K562 (cell line): Measurements from ENCODE around the gene ARL17A. TPM values are rescaled to one million over a fixed set of nuclear protein-coding genes. Genes with fewer than 3 reads are reported as not detected.
"Not testable (repeated sequence)": the region's sequence is repeated elsewhere in the genome, so short reads cannot be mapped to it uniquely, and the experiment has no call there.

Experiments used
- ATAC-seq: fragments of 200-7000 bp; cut with Tn5 transposase; 3 replicates; pipeline ENCODE4 v1.9.1; 2020; ENCODE audit warnings: moderate library complexity
- BruUV-seq: library from RNA; stranded (reverse); fragments of 400-500 nt; replicated peaks from 2 replicates; lab custom pipeline; 2021; lab: Mats Ljungman, UMichigan
- CTCF ChIA-PET: fragments of 300-600 bp; formaldehyde crosslinking; extraction: SDS; loops from one replicate; lab custom pipeline; 2021; ENCODE audit warnings: low intra/inter-chr PET ratio; lab: Yijun Ruan, JAX
- POLR2A ChIA-PET: fragments of 300-600, 350-650 bp; sonication (Branson Sonifier 250); formaldehyde crosslinking; extraction: SDS; loops from one replicate; lab custom pipeline; 2021; ENCODE audit warnings: antibody characterized with exemption, inconsistent platforms; lab: Yijun Ruan, JAX
- DNase-seq, 4 experiments: peaks; one replicate each; pipeline versions ENCODE4 v3.0.0 to v3.0.0-alpha.2; 2011 to 2018; ENCODE audit warnings: low spot score in 3 of 4, mixed read lengths in 3 of 4; ENCODE audit errors: extremely low read depth in 1 of 4
- FAIRE-seq: peaks from 2 replicates; lab custom pipeline; 2011; peaks lifted over from hg19 to GRCh38; lab: Jason Lieb, UNC
- H2AFZ ChIP-seq: 2 replicates; pipeline ENCODE4 v1.6.0; 2011; ENCODE audit warnings: low read depth, low read length, control low read depth, inconsistent platforms
- H3K27ac ChIP-seq: fragments of 200-600 bp; 3 replicates; pipeline ENCODE4 v1.8.0; 2011; ENCODE audit warnings: low read depth, mild to moderate bottlenecking, control low read depth, inconsistent platforms, low read length, moderate library complexity, mixed read lengths; ENCODE audit errors: extremely low read depth
- H3K27me3 ChIP-seq, 2 experiments: fragments of 300-600 bp in 1 of 2; 2 replicates in 1 of 2; 3 replicates in 1 of 2; pipeline versions ENCODE4 v1.6.0 to v1.8.0; 2011; ENCODE audit warnings: inconsistent platforms in 2 of 2, low read length in 2 of 2, mild to moderate bottlenecking in 1 of 2, mixed read lengths in 1 of 2, moderate library complexity in 1 of 2; ENCODE audit not compliant: control insufficient read depth in 2 of 2, insufficient read depth in 2 of 2
- H3K36me3 ChIP-seq: fragments of 300-600 bp; 3 replicates; pipeline ENCODE4 v1.8.0; 2011; ENCODE audit warnings: mild to moderate bottlenecking, low read length, inconsistent platforms; ENCODE audit not compliant: control insufficient read depth, insufficient read depth
- H3K4me1 ChIP-seq, 2 experiments: fragments of 200-600 bp in 1 of 2; replicated peaks in 1 of 2; 2 replicates in 1 of 2; 3 replicates in 1 of 2; pipeline versions ENCODE4 v1.5.1 to v1.8.0; 2011; ENCODE audit warnings: inconsistent platforms in 2 of 2, low read length in 2 of 2, mild to moderate bottlenecking in 1 of 2, mixed read lengths in 1 of 2, moderate library complexity in 1 of 2; ENCODE audit not compliant: control insufficient read depth in 2 of 2, insufficient read depth in 2 of 2
- H3K4me2 ChIP-seq: 2 replicates; pipeline ENCODE4 v1.6.1; 2011; ENCODE audit warnings: low read length, control low read depth, inconsistent platforms, mixed read lengths; ENCODE audit not compliant: insufficient read depth
- H3K4me3 ChIP-seq: fragments of 200-600 bp; sonication (generic), shearing (Covaris generic); 2 replicates; pipeline ENCODE4 v1.5.1; 2016; ENCODE audit warnings: control low read depth, inconsistent platforms
- H3K79me2 ChIP-seq: fragments of 200-600 bp; 3 replicates; pipeline ENCODE4 v1.8.0; 2011; ENCODE audit warnings: low read length, inconsistent platforms; ENCODE audit not compliant: control insufficient read depth, insufficient read depth
- H3K9ac ChIP-seq, 2 experiments: 2 replicates each; pipeline versions ENCODE4 v1.6.0 to v1.6.1; 2011; ENCODE audit warnings: low read depth in 2 of 2, low read length in 2 of 2, control low read depth in 1 of 2, inconsistent platforms in 1 of 2, mild to moderate bottlenecking in 1 of 2, mixed read lengths in 1 of 2; ENCODE audit not compliant: insufficient read depth in 1 of 2
- H3K9me1 ChIP-seq: one replicate; pipeline ENCODE4 v1.6.0; 2011; ENCODE audit warnings: inconsistent platforms, mild to moderate bottlenecking, low read length, moderate library complexity; ENCODE audit not compliant: control insufficient read depth, insufficient read depth
- H3K9me3 ChIP-seq: replicated peaks from 2 replicates; pipeline ENCODE4 v1.5.1; 2011; ENCODE audit warnings: low read depth, low read length, inconsistent platforms; ENCODE audit not compliant: control insufficient read depth, insufficient read depth
- H4K20me1 ChIP-seq: replicated peaks from 2 replicates; pipeline ENCODE4 v1.6.1; 2011; ENCODE audit warnings: low read length, inconsistent platforms, mixed read lengths; ENCODE audit not compliant: control insufficient read depth, insufficient read depth
- WGBS: fragments of 100-300 bp; shearing (Covaris generic); methylation state at CpG from one replicate; pipeline ENCODE4 v1.1.6; 2016; ENCODE audit warnings: low coverage, mixed read lengths; ENCODE audit not compliant: insufficient coverage; ENCODE audit errors: missing lambda C conversion rate; 5-methylcytosine and 5-hydroxymethylcytosine counted together
- in situ Hi-C: fragments of 300-500 bp; cut with MboI; formaldehyde crosslinking; loops from 4 replicates; pipeline ENCODE4 v1.15.0; 2018; ENCODE audit warnings: inconsistent platforms, mixed read lengths
- intact Hi-C: fragments of 100-400 bp; cut with micrococcal nuclease; formaldehyde crosslinking; loops from 2 replicates; pipeline ENCODE4 v1.14.2; 2022
- polyA plus RNA-seq, 8 experiments: library from polyadenylated mRNA; depleted of rRNA in 4 of 8; stranded (reverse) in 5 of 8; unstranded in 3 of 8; fragments of >200 nt; fragmentation: Nextera tagmentation in 2 of 8; fragmentation: Illumina TruSeq in 1 of 8; extraction: Ambion mirVana in 2 of 8; extraction: Trizol in 1 of 8; gene quantifications; 2 replicates each; pipeline versions ENCODE4 v1.2.1 to v1.2.3, GENCODE V29; 2011 to 2014; ENCODE audit warnings: inconsistent platforms in 1 of 8, missing spikeins in 1 of 8
- total RNA-seq, 7 experiments: library from RNA; depleted of rRNA in 6 of 7; stranded (reverse); fragments of >200 nt in 6 of 7; fragmentation: Illumina TruSeq in 2 of 7; extraction: Trizol in 2 of 7; gene quantifications; 2 replicates each; pipeline versions ENCODE4 v1.2.1 to v1.2.3, GENCODE V29; 2011 to 2021; ENCODE audit warnings: low replicate concordance in 1 of 7

The ARL17A gene
- total and polyA plus RNA-seq, 9 of the 15 experiments (the other 6 are each of a cell fraction or from before 2014, with no cell fraction given) = 4.7 to 24.8 (median 14.0) TPM

GRCh38 chr17:46499437-46500139 lies 79.9 kb downstream of the ARL17A start:
- CTCF ChIA-PET, H2AFZ ChIP-seq, H3K27me3 ChIP-seq, BruUV-seq, POLR2A ChIA-PET, H3K79me2 ChIP-seq, ATAC-seq, FAIRE-seq, H3K27ac ChIP-seq, DNase-seq, H3K4me3 ChIP-seq, intact Hi-C loops, H3K4me2 ChIP-seq, H3K9me1 ChIP-seq, H3K4me1 ChIP-seq, H3K9ac ChIP-seq, H3K36me3 ChIP-seq, H3K9me3 ChIP-seq, H4K20me1 ChIP-seq: not testable (repeated sequence)
- WGBS = no CpG with 5 or more reads among the region's 6 CpGs
- in situ Hi-C loops = loop anchor here (5.0 to 25.0 kb wide), 2 partner anchors 232 to 1062 kb away; partner anchors contain the start of gene ARHGAP27

GRCh38 chr17:46492021-46492420 lies 87.5 kb downstream of the ARL17A start:
- in situ Hi-C loops = loop anchor here (5.0 kb wide), 1 partner anchor 915 kb away; no protein-coding TSS in a partner anchor
- H2AFZ ChIP-seq, H3K9me3 ChIP-seq, H3K4me2 ChIP-seq, ATAC-seq, intact Hi-C loops, POLR2A ChIA-PET, H3K9ac ChIP-seq, CTCF ChIA-PET, H3K4me1 ChIP-seq, H4K20me1 ChIP-seq, FAIRE-seq, H3K27ac ChIP-seq, DNase-seq, BruUV-seq, H3K4me3 ChIP-seq, H3K9me1 ChIP-seq, H3K79me2 ChIP-seq, H3K36me3 ChIP-seq, H3K27me3 ChIP-seq: not testable (repeated sequence)
- 97% methylated on average over 12 of the region's 16 CpGs for WGBS

GRCh38 chr17:46481310-46481709 lies 98.2 kb downstream of the ARL17A start:
- in situ Hi-C loops = loop anchor here (10.0 kb wide), 1 partner anchor 233 kb away; no protein-coding TSS in a partner anchor
- H3K36me3 ChIP-seq, POLR2A ChIA-PET, H3K9ac ChIP-seq, intact Hi-C loops, H3K9me3 ChIP-seq, H3K4me2 ChIP-seq, H3K9me1 ChIP-seq, H2AFZ ChIP-seq, FAIRE-seq, H4K20me1 ChIP-seq, H3K27me3 ChIP-seq, CTCF ChIA-PET, H3K4me1 ChIP-seq, H3K27ac ChIP-seq, H3K4me3 ChIP-seq, DNase-seq, BruUV-seq, ATAC-seq, H3K79me2 ChIP-seq: not testable (repeated sequence)
- WGBS = no CpG with 5 or more reads among the region's 2 CpGs

- CTCF ChIA-PET, H3K36me3 ChIP-seq, FAIRE-seq, H3K9ac ChIP-seq, H3K4me3 ChIP-seq, BruUV-seq, H3K9me3 ChIP-seq, intact Hi-C loops, POLR2A ChIA-PET, ATAC-seq, H3K27ac ChIP-seq, H3K9me1 ChIP-seq, H3K4me2 ChIP-seq, H4K20me1 ChIP-seq, H3K4me1 ChIP-seq, H3K27me3 ChIP-seq, DNase-seq, H2AFZ ChIP-seq, H3K79me2 ChIP-seq, in situ Hi-C loops: not testable (repeated sequence)
- WGBS = no CpG with 5 or more reads among the region's 3 CpGs
Measured at GRCh38 chr17:46478823-46479222, 100.7 kb downstream of the ARL17A start.
